Trophoblast cell (in vitro differentiated cells and primary cell): ENCODE results near the gene AKAP13.
A peak's percentile ranks its signal among the peaks of the same experiment; 100 is the strongest.

Experiments used
- DNase-seq, 2 donors: peaks; one replicate each; pipeline ENCODE4 v3.0.0-alpha.2; 2016
- H2AFZ ChIP-seq: 2 replicates; pipeline ENCODE4 v1.6.1; 2013; ENCODE audit warnings: low read length, moderate library complexity, mild to moderate bottlenecking; ENCODE audit not compliant: insufficient read depth, poor library complexity
- H2AK5ac ChIP-seq: 2 replicates; pipeline ENCODE4 v1.6.1; 2013; ENCODE audit warnings: mild to moderate bottlenecking, low read length
- H2BK120ac ChIP-seq: 2 replicates; pipeline ENCODE4 v1.6.1; 2013; ENCODE audit warnings: low read length, mild to moderate bottlenecking, moderate library complexity; ENCODE audit not compliant: insufficient read depth, poor library complexity
- H2BK12ac ChIP-seq: 2 replicates; pipeline ENCODE4 v1.6.1; 2013; ENCODE audit warnings: mild to moderate bottlenecking, low read length, moderate library complexity
- H2BK5ac ChIP-seq: 2 replicates; pipeline ENCODE4 v1.6.1; 2013; ENCODE audit warnings: low read length, low read depth, moderate library complexity, mild to moderate bottlenecking; ENCODE audit not compliant: poor library complexity
- H3K14ac ChIP-seq: 2 replicates; pipeline ENCODE4 v1.6.1; 2013; ENCODE audit warnings: mild to moderate bottlenecking, low read length
- H3K18ac ChIP-seq: 2 replicates; pipeline ENCODE4 v1.6.1; 2013; ENCODE audit warnings: mild to moderate bottlenecking, low read length
- H3K23ac ChIP-seq: 2 replicates; pipeline ENCODE4 v1.6.1; 2013; ENCODE audit warnings: low read length
- H3K27ac ChIP-seq: 2 replicates; pipeline ENCODE4 v1.5.1; 2013; ENCODE audit warnings: low read depth, mild to moderate bottlenecking, inconsistent platforms, low read length, moderate library complexity
- H3K27me3 ChIP-seq: 2 replicates; pipeline ENCODE4 v1.6.1; 2013; ENCODE audit warnings: inconsistent platforms, mild to moderate bottlenecking, low read length, moderate library complexity; ENCODE audit not compliant: insufficient read depth
- H3K36me3 ChIP-seq, 2 experiments: 1 replicate in 1 of 2; 2 replicates in 1 of 2; pipeline ENCODE4 v1.6.1; 2013; ENCODE audit warnings: low read length in 2 of 2, mild to moderate bottlenecking in 2 of 2, moderate library complexity in 1 of 2; ENCODE audit not compliant: insufficient read depth in 2 of 2, control insufficient read depth in 1 of 2
- H3K4ac ChIP-seq: 2 replicates; pipeline ENCODE4 v1.6.1; 2013; ENCODE audit warnings: low read depth, mild to moderate bottlenecking, low read length, moderate library complexity
- H3K4me1 ChIP-seq, 2 experiments: 1 replicate in 1 of 2; 2 replicates in 1 of 2; pipeline ENCODE4 v1.6.1; 2013; ENCODE audit warnings: low read length in 2 of 2, mild to moderate bottlenecking in 2 of 2, moderate library complexity in 1 of 2; ENCODE audit not compliant: insufficient read depth in 2 of 2, control insufficient read depth in 1 of 2
- H3K4me2 ChIP-seq: 2 replicates; pipeline ENCODE4 v1.6.1; 2013; ENCODE audit warnings: inconsistent platforms, mild to moderate bottlenecking, low read length, moderate library complexity
- H3K4me3 ChIP-seq: 2 replicates; pipeline ENCODE4 v1.5.1; 2013; ENCODE audit warnings: mild to moderate bottlenecking, low read depth, low read length, inconsistent platforms
- H3K79me1 ChIP-seq: one replicate; pipeline ENCODE4 v1.6.1; 2013; ENCODE audit warnings: low read length
- H3K79me2 ChIP-seq: 2 replicates; pipeline ENCODE4 v1.6.1; 2013; ENCODE audit warnings: low read length, mild to moderate bottlenecking; ENCODE audit not compliant: control insufficient read depth, insufficient read depth, poor library complexity
- H3K9ac ChIP-seq: 2 replicates; pipeline ENCODE4 v1.6.1; 2013; ENCODE audit warnings: mild to moderate bottlenecking, low read length
- H3K9me3 ChIP-seq: 2 replicates; pipeline ENCODE4 v1.6.1; 2013; ENCODE audit warnings: low read depth, mild to moderate bottlenecking, control low read depth, inconsistent platforms, low read length; ENCODE audit not compliant: insufficient read depth
- H4K12ac ChIP-seq: 2 replicates; pipeline ENCODE4 v1.6.1; 2013; ENCODE audit warnings: low read depth, mild to moderate bottlenecking, low read length, moderate library complexity
- H4K8ac ChIP-seq: 2 replicates; pipeline ENCODE4 v1.6.1; 2013; ENCODE audit warnings: low read depth, mild to moderate bottlenecking, low read length, moderate library complexity
- H4K91ac ChIP-seq: one replicate; pipeline ENCODE4 v1.6.1; 2013; ENCODE audit warnings: low read depth, mild to moderate bottlenecking, low read length, moderate library complexity
- WGBS: extraction: QIAGEN DNeasy Blood & Tissue Kit; methylation state at CpG from one replicate; pipeline ENCODE4 v1.1.7; 2013; ENCODE audit warnings: missing lambda C conversion rate; ENCODE audit not compliant: insufficient read length, insufficient coverage; ENCODE audit errors: extremely low coverage; 5-methylcytosine and 5-hydroxymethylcytosine counted together

AKAP13 gene

GRCh38 chr15:85694091-85694490, 313.7 kb downstream of the AKAP13 start:
- no peak overlapping the region for H2BK5ac ChIP-seq
- H2AFZ ChIP-seq = no peak overlapping the region
- no CpG with 5 or more reads among the region's 4 CpGs for WGBS

DNA sequence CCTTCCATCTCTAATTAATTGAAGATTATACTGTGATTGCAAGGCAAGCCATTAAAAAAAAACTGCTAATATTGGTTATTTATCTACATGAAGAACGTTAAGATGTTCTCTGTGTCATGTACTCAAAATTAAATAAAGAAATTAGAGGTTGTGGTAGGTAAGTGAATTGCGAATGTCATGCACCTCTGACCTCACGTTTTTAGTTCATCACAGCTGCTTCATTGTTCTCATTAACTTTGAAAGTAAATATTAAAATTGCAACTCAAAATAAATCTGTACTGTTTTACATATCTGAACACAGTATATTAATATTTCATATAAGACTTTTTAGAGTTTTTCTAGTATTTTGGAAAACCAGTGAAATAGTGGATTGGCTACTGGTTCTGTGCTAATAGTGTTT, 320.4 kb downstream of the AKAP13 start:
- no peaks in the 10 kb centered on the region for H3K4me1 ChIP-seq

More at GRCh38 chr15:85694091-85694490, 313.7 kb downstream of the AKAP13 start:
- Histone ChIP-seq H3K4ac (no peak overlapping the region), H3K14ac (no peak overlapping the region), H3K27me3 (no peaks in the 10 kb centered on the region), H3K79me1 (no peaks in the 10 kb centered on the region), H3K36me3 (peaks cover 4 to 12% of the 10 kb centered on the region in 2 experiments), H2AK5ac (no peak overlapping the region), H4K8ac (no peak overlapping the region), H3K79me2 (no peaks in the 10 kb centered on the region), H4K91ac (no peak overlapping the region), H2BK120ac (no peak overlapping the region), H2BK12ac (no peak overlapping the region), H3K23ac (no peak overlapping the region), H3K9ac (no peak overlapping the region), H3K4me3 (no peak overlapping the region), H3K4me2 (no peak overlapping the region), H4K12ac (no peak overlapping the region), H3K27ac (no peak overlapping the region), H3K9me3 (no peaks in the 10 kb centered on the region), H3K4me1 (peaks cover 0 to 5% of the 10 kb centered on the region in 2 experiments), H3K18ac (no peak overlapping the region)
- peak in 1 of 2 donors; percentile 67 for DNase-seq

DNA sequence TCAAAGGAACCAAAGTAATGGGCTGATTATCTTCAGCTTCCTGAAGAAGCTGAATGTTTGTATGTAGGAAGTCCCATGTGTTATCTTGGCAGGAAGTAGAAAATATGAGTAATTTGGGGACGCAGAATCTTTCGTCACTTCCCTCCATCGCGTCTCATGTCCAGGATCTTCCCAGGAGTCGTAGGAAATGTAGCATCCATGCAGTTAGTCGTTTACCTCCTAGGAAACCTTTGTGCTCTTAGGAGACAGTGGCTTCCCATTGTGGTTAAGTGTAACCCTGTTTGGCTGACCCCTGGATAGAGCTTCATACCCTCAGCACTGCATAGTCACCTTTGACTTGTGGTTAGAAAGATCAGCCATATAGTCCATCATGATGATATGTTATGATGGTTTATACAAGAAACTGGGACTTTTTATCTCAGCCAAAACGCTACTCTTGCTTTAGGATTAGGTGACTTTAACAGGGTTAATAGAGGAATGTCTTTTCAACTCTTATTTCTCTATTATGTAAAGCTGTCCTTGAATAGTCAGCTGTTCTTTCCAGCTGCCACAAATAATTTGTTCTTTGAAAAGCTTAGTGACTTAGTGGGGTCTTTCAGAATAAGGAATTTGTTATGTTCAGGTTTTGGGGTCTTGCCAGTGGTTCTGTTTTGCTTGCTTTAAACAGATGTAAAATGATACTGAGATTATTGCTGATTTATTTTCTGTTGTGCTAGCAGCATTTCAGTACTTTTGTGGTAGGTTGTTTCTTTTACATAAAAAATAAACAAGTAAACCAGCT, 322.1 kb downstream of the AKAP13 start:
- no peak overlapping the region for H2AK5ac ChIP-seq
- H2BK120ac ChIP-seq = no peak overlapping the region
- no peak overlapping the region for H3K9ac ChIP-seq
- no peak overlapping the region for H3K14ac ChIP-seq
- H4K12ac ChIP-seq = no peak overlapping the region
- H3K27ac ChIP-seq = no peak overlapping the region
- peaks cover 2 to 4% of the 10 kb centered on the region in 2 experiments for H3K36me3 ChIP-seq
- H2BK5ac ChIP-seq = no peak overlapping the region
- no CpG with 5 or more reads among the region's 7 CpGs for WGBS
- no peak overlapping the region for H3K18ac ChIP-seq
- no peak overlapping the region for H3K4ac ChIP-seq
- peaks cover 0 to 4% of the 10 kb centered on the region in 2 experiments for H3K4me1 ChIP-seq
- no peaks in the 10 kb centered on the region for H3K79me1 ChIP-seq
- no peak overlapping the region for H4K91ac ChIP-seq
- H3K9me3 ChIP-seq = no peaks in the 10 kb centered on the region
- H3K4me3 ChIP-seq = no peak overlapping the region
- H3K27me3 ChIP-seq = no peaks in the 10 kb centered on the region
- no peak overlapping the region for H2AFZ ChIP-seq
- no peak overlapping the region for H3K4me2 ChIP-seq
- H3K79me2 ChIP-seq = no peaks in the 10 kb centered on the region
- no peak overlapping the region for H4K8ac ChIP-seq
- H2BK12ac ChIP-seq = no peak overlapping the region
- no peak for DNase-seq
- H3K23ac ChIP-seq = no peak overlapping the region

More for the DNA sequence above, 320.4 kb downstream of the AKAP13 start:
- Histone ChIP-seq H3K4me3 (no peak overlapping the region), H2BK5ac (no peak overlapping the region), H4K91ac (no peak overlapping the region), H3K79me1 (no peaks in the 10 kb centered on the region), H3K27me3 (no peaks in the 10 kb centered on the region), H3K18ac (no peak overlapping the region), H3K9ac (no peak overlapping the region), H4K12ac (no peak overlapping the region), H3K4ac (no peak overlapping the region), H3K9me3 (no peaks in the 10 kb centered on the region), H2BK12ac (no peak overlapping the region), H3K27ac (no peak overlapping the region), H2AK5ac (no peak overlapping the region), H3K36me3 (peaks cover 2% of the 10 kb centered on the region in 2 experiments), H2BK120ac (no peak overlapping the region), H3K4me2 (no peak overlapping the region), H3K14ac (no peak overlapping the region), H2AFZ (no peak overlapping the region), H3K23ac (no peak overlapping the region), H3K79me2 (no peaks in the 10 kb centered on the region), H4K8ac (no peak overlapping the region)
- DNase-seq = no peak
- no CpG with 5 or more reads among the region's 3 CpGs for WGBS

- Histone ChIP-seq H2AFZ (no peak overlapping the region), H3K23ac (no peak overlapping the region), H3K4ac (no peak overlapping the region), H3K36me3 (peaks cover 2 to 4% of the 10 kb centered on the region in 2 experiments), H2BK5ac (no peak overlapping the region), H4K12ac (no peak overlapping the region), H4K91ac (no peak overlapping the region), H3K79me1 (no peaks in the 10 kb centered on the region), H3K9ac (no peak overlapping the region), H3K9me3 (no peaks in the 10 kb centered on the region), H3K27ac (no peak overlapping the region), H3K18ac (no peak overlapping the region), H3K4me3 (no peak overlapping the region), H2BK12ac (no peak overlapping the region), H2AK5ac (no peak overlapping the region), H2BK120ac (no peak overlapping the region), H3K4me1 (peaks cover 3 to 13% of the 10 kb centered on the region in 2 experiments), H4K8ac (no peak overlapping the region), H3K14ac (no peak overlapping the region), H3K79me2 (no peaks in the 10 kb centered on the region), H3K27me3 (no peaks in the 10 kb centered on the region), H3K4me2 (no peak overlapping the region)
- DNase-seq = no peak
- no CpG with 5 or more reads among the region's 4 CpGs for WGBS
Observed at GRCh38 chr15:85704066-85704465, 323.7 kb downstream of the AKAP13 start.
